DOHH2 (cell line): ENCODE results near the gene TRIM6.

Source experiments
- H3F3A ChIP-seq: fragments of 200-600 bp; sonication (generic), shearing (Covaris generic); 2 replicates; pipeline ENCODE4 v1.6.0; 2016; ENCODE audit warnings: antibody characterized with exemption, mild to moderate bottlenecking; ENCODE audit not compliant: control insufficient read depth, insufficient read depth
- H3K27ac ChIP-seq: fragments of 200-600 bp; sonication (generic); 2 replicates; pipeline ENCODE4 v1.5.1; 2014; ENCODE audit warnings: low read depth, mild to moderate bottlenecking, low read length, moderate library complexity
- H3K27me3 ChIP-seq: fragments of 200-600 bp; sonication (generic); 2 replicates; pipeline ENCODE4 v1.6.1; 2014; ENCODE audit warnings: mild to moderate bottlenecking, low read length, mixed read lengths; ENCODE audit not compliant: control insufficient read depth
- H3K36me3 ChIP-seq: fragments of 200-600 bp; sonication (generic); 2 replicates; pipeline ENCODE4 v1.6.1; 2014; ENCODE audit warnings: mild to moderate bottlenecking, low read length, moderate library complexity, mixed read lengths; ENCODE audit not compliant: control insufficient read depth
- H3K4me1 ChIP-seq: fragments of 200-600 bp; sonication (generic); 2 replicates; pipeline ENCODE4 v1.6.1; 2014; ENCODE audit warnings: mild to moderate bottlenecking, low read length, mixed read lengths; ENCODE audit not compliant: control insufficient read depth
- H3K4me2 ChIP-seq: fragments of 200-600 bp; sonication (generic); 2 replicates; pipeline ENCODE4 v1.6.0; 2014; ENCODE audit warnings: mild to moderate bottlenecking, low read length, moderate library complexity
- H3K4me3 ChIP-seq: fragments of 200-600 bp; sonication (generic); 2 replicates; pipeline ENCODE4 v1.5.1; 2014; ENCODE audit warnings: mild to moderate bottlenecking, low read length, mixed read lengths
- H3K79me2 ChIP-seq: fragments of 200-600 bp; sonication (generic); 2 replicates; pipeline ENCODE4 v1.6.1; 2014; ENCODE audit warnings: mild to moderate bottlenecking, low read length, mixed read lengths; ENCODE audit not compliant: control insufficient read depth
- H3K9me2 ChIP-seq: fragments of 200-600 bp; sonication (generic); replicated peaks from 2 replicates; pipeline ENCODE4 v1.6.1; 2014; ENCODE audit warnings: mild to moderate bottlenecking, low read length, mixed read lengths; ENCODE audit not compliant: control insufficient read depth
- H3K9me3 ChIP-seq: fragments of 200-600 bp; sonication (generic); 2 replicates; pipeline ENCODE4 v1.6.1; 2014; ENCODE audit warnings: antibody characterized with exemption, low read length, mixed read lengths; ENCODE audit not compliant: control insufficient read depth, insufficient read depth
- H4K20me1 ChIP-seq: fragments of 200-600 bp; sonication (generic); 2 replicates; pipeline ENCODE4 v1.6.0; 2014; ENCODE audit warnings: low read depth, mild to moderate bottlenecking, antibody characterized with exemption, low read length, moderate library complexity; ENCODE audit not compliant: control insufficient read depth, insufficient read depth
- EZH2phosphoT487 ChIP-seq: fragments of 200-600 bp; sonication (generic); IDR thresholded peaks from 2 replicates; pipeline ENCODE4 v1.6.1; 2017; ENCODE audit warnings: borderline replicate concordance, mild to moderate bottlenecking, antibody characterized with exemption, low read length, moderate library complexity, mixed read lengths
- TF ChIP-seq, protein P1 (sequence below): fragments of 200-600 bp; sonication (generic); IDR thresholded peaks from one replicate; pipeline ENCODE4 v1.5.1; 2014; ENCODE audit warnings: antibody characterized with exemption, mild to moderate bottlenecking, low read depth, low read length; ENCODE audit not compliant: poor library complexity, severe bottlenecking

Gene TRIM6

DNA sequence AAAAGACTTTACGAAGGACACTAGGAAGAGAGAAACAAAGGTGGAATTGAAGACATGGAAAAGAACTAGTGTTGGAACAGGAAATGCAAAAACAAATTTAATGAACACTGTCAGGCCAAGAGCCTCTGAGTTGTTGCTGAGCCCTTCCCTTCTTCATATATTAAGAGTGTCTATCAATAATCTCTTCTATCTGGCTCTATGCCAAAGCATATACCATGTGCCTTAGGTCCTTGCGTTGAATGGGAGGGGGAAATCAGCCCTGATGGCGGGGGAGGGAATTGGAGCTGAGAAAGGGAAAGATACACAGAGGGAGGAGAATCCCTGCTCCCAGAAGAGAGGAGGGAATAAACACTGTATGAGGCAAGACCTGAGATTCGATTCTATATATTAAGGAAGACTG lies 21.3 kb upstream of the TRIM6 start:
- no peaks in the 10 kb centered on the region for H4K20me1 ChIP-seq
- no peak overlapping the region for H3K27ac ChIP-seq
- H3K9me2 ChIP-seq, result no peaks in the 10 kb centered on the region
- peaks cover 2% of the 10 kb centered on the region; the same call in 1 of the 2 replicates for H3K27me3 ChIP-seq
- no peak overlapping the region for H3K4me3 ChIP-seq
- no peaks in the 10 kb centered on the region for H3K9me3 ChIP-seq
- no peaks in the 10 kb centered on the region for H3F3A ChIP-seq
- no peak for TF ChIP-seq EZH2phosphoT487
- TF ChIP-seq, protein P1, sequence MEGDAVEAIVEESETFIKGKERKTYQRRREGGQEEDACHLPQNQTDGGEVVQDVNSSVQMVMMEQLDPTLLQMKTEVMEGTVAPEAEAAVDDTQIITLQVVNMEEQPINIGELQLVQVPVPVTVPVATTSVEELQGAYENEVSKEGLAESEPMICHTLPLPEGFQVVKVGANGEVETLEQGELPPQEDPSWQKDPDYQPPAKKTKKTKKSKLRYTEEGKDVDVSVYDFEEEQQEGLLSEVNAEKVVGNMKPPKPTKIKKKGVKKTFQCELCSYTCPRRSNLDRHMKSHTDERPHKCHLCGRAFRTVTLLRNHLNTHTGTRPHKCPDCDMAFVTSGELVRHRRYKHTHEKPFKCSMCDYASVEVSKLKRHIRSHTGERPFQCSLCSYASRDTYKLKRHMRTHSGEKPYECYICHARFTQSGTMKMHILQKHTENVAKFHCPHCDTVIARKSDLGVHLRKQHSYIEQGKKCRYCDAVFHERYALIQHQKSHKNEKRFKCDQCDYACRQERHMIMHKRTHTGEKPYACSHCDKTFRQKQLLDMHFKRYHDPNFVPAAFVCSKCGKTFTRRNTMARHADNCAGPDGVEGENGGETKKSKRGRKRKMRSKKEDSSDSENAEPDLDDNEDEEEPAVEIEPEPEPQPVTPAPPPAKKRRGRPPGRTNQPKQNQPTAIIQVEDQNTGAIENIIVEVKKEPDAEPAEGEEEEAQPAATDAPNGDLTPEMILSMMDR, result no peak
- no peaks in the 10 kb centered on the region for H3K36me3 ChIP-seq
- no peaks in the 10 kb centered on the region for H3K4me1 ChIP-seq
- H3K4me2 ChIP-seq, result no peak overlapping the region
- no peaks in the 10 kb centered on the region for H3K79me2 ChIP-seq

DNA sequence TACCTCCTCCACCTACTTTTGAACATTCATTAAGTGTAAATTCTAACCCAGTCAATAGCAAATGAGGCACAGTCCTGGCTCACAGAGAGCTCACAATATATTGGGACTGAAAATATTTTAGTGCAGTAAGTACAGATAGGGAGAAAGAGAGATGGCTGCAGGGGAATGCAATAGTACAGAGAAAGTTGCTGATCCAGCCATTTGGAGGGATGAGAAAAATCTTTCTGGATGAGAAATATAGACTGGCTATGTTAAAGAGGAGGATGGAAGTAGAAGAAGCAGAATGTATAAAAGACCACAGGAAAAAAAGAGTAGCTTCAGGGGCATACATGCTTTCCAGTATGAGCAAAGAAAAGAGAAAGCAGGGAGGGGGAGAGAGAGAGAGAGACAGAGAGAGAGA lies 19.3 kb upstream of the TRIM6 start:
- Histone ChIP-seq H3F3A (no peaks in the 10 kb centered on the region), H3K79me2 (no peaks in the 10 kb centered on the region), H3K27ac (no peak overlapping the region), H3K9me2 (no peaks in the 10 kb centered on the region), H3K9me3 (no peaks in the 10 kb centered on the region), H4K20me1 (no peaks in the 10 kb centered on the region), H3K4me2 (no peak overlapping the region), H3K4me1 (no peaks in the 10 kb centered on the region), H3K4me3 (no peak overlapping the region), H3K36me3 (no peaks in the 10 kb centered on the region), H3K27me3 (peaks cover 2% of the 10 kb centered on the region; the same call in 1 of the 2 replicates)
- no peak for TF ChIP-seq EZH2phosphoT487
- TF ChIP-seq, protein P1, result no peak

DNA sequence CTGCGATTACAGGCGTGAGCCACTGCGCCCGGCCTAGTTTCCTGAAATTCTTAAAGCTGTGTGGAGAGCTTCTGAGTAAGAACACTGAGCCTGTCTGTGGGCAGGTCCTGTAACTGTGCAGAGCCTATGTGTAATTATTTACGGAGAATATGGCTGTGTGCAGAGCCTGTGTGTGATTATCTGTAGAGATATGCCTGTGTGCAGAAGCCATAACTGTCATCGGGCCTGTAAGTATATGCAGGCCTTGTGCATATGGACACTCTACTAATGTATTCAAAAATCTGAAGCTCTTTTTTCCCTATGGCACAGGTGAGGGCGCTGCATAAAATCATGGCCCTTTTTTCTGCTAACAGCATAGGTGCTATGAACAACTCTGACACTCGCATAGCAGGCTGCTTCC lies 15.9 kb upstream of the TRIM6 start, which contains the start of gene OR52B6:
Gene OR52B6, plus strand, starts transcription at position 301 of the 400 bp plus-strand sequence. Its CDS starts 0 bp downstream, at position 301.
- Histone ChIP-seq H3K27me3 (no peaks in the 10 kb centered on the region; the same call in 1 of the 2 replicates), H3K4me1 (no peaks in the 10 kb centered on the region), H3K27ac (no peak within 1 kb of the TSS), H4K20me1 (no peaks in the 10 kb centered on the region), H3K9me3 (no peaks in the 10 kb centered on the region), H3K36me3 (no peaks in the 10 kb centered on the region), H3K4me3 (no peak within 1 kb of the TSS), H3F3A (no peaks in the 10 kb centered on the region), H3K4me2 (no peak within 1 kb of the TSS), H3K9me2 (no peaks in the 10 kb centered on the region), H3K79me2 (no peaks in the 10 kb centered on the region)
- no peak for TF ChIP-seq EZH2phosphoT487
- TF ChIP-seq, protein P1, result no peak
